WERI-Rb-1 (cell line): ENCODE results near the gene PAPPA.

ENCODE experiments used
- DNase-seq: peaks from one replicate; pipeline ENCODE4 v3.0.0-alpha.2; 2020
- H3K27ac ChIP-seq: fragments of 250-450 bp; sonication (Bioruptor Pico); 2 replicates; pipeline ENCODE4 v1.5.1; 2020; ENCODE audit warnings: mild to moderate bottlenecking, moderate library complexity
- H3K27me3 ChIP-seq: fragments of 250-450 bp; sonication (Bioruptor Pico); 2 replicates; pipeline ENCODE4 v1.5.1; 2021; ENCODE audit warnings: mild to moderate bottlenecking, low read depth, moderate library complexity; ENCODE audit not compliant: insufficient read depth, severe bottlenecking
- H3K36me3 ChIP-seq: fragments of 250-450 bp; sonication (Bioruptor Pico); 2 replicates; pipeline ENCODE4 v1.5.1; 2020; ENCODE audit warnings: mild to moderate bottlenecking, moderate library complexity
- H3K4me3 ChIP-seq: 2 replicates; pipeline ENCODE4 v1.5.1; 2011; ENCODE audit warnings: low read depth, mild to moderate bottlenecking, control low read depth, low read length
- H3K9me3 ChIP-seq: fragments of 250-450 bp; sonication (Bioruptor Pico); 2 replicates; pipeline ENCODE4 v1.5.1; 2021; ENCODE audit warnings: mild to moderate bottlenecking, moderate library complexity; ENCODE audit not compliant: severe bottlenecking
- TF ChIP-seq, protein P1 (sequence below): IDR thresholded peaks from 2 replicates; pipeline ENCODE4 v1.5.1; 2011; ENCODE audit warnings: low read depth, mild to moderate bottlenecking, control low read depth, inconsistent platforms, low read length

PAPPA gene

DNA sequence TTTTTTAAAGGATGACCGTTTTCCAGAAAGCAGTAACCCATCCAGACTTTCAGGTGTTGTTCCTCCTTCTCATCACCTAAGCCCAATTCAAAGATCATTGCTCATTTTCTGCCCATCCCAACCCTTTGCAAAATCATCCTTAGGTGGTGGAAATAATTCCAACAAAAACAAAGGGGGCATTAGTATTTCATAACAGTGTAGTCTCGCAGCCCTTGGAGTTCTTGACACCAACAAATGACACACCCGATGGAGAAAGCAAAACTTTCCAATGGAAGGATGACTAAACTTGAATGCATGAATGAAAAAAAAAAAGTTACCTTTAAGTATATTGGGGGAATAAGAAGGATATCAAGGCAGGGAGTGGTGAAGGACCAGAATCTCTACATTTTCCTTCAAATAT lies 117.0 kb downstream of the PAPPA start:
- TF ChIP-seq, protein P1, sequence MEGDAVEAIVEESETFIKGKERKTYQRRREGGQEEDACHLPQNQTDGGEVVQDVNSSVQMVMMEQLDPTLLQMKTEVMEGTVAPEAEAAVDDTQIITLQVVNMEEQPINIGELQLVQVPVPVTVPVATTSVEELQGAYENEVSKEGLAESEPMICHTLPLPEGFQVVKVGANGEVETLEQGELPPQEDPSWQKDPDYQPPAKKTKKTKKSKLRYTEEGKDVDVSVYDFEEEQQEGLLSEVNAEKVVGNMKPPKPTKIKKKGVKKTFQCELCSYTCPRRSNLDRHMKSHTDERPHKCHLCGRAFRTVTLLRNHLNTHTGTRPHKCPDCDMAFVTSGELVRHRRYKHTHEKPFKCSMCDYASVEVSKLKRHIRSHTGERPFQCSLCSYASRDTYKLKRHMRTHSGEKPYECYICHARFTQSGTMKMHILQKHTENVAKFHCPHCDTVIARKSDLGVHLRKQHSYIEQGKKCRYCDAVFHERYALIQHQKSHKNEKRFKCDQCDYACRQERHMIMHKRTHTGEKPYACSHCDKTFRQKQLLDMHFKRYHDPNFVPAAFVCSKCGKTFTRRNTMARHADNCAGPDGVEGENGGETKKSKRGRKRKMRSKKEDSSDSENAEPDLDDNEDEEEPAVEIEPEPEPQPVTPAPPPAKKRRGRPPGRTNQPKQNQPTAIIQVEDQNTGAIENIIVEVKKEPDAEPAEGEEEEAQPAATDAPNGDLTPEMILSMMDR = no peak
- no peaks in the 10 kb centered on the region for H3K36me3 ChIP-seq
- H3K27me3 ChIP-seq = no peaks in the 10 kb centered on the region
- no peak for DNase-seq
- no peak overlapping the region for H3K4me3 ChIP-seq
- H3K9me3 ChIP-seq = no peaks in the 10 kb centered on the region
- no peak overlapping the region for H3K27ac ChIP-seq

DNA sequence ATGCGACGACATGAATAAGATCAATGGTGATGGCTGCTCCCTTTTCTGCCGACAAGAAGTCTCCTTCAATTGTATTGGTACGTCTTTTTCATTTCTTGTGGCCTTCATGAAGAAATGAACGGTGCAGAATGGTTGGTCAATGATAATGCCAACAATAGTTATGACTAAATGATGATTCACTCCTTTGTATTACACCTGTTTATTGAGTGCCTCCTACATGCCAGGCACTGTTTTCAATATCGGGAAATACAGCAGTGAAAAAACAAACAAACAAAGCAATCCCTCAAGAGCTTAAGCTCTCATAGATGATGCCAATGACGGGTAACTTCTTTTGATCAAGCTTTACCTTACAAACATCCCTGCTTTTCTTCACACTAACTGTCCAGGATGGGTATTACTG lies 117.7 kb downstream of the PAPPA start:
- H3K9me3 ChIP-seq = no peaks in the 10 kb centered on the region
- no peak overlapping the region for H3K27ac ChIP-seq
- no peaks in the 10 kb centered on the region for H3K36me3 ChIP-seq
- H3K27me3 ChIP-seq = no peaks in the 10 kb centered on the region
- TF ChIP-seq, protein P1 = no peak
- no peak overlapping the region for H3K4me3 ChIP-seq
- DNase-seq = no peak

DNA sequence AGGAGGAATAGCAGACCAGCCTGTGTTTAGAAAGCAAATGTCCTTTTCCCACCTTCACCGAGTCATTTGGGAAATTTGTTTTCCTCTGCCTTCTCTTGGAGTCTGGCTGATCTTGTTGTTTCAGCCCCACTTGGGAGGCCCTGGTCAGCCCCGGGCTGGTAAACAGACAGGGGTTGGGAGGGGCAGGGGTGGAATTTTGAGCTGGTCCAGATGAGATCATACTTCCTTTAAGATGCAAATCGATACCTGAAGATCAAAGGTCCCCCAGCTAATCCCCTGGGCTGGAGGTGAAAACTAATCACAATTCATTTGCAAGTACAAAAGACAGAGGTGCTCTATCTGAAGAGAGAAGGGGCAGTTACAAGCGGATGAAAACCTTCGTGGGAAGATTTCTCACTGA lies 118.4 kb downstream of the PAPPA start:
- Histone ChIP-seq H3K4me3 (no peak overlapping the region), H3K27me3 (no peaks in the 10 kb centered on the region), H3K36me3 (no peaks in the 10 kb centered on the region), H3K27ac (no peak overlapping the region), H3K9me3 (no peaks in the 10 kb centered on the region)
- TF ChIP-seq, protein P1 = no peak
- DNase-seq = no peak

DNA sequence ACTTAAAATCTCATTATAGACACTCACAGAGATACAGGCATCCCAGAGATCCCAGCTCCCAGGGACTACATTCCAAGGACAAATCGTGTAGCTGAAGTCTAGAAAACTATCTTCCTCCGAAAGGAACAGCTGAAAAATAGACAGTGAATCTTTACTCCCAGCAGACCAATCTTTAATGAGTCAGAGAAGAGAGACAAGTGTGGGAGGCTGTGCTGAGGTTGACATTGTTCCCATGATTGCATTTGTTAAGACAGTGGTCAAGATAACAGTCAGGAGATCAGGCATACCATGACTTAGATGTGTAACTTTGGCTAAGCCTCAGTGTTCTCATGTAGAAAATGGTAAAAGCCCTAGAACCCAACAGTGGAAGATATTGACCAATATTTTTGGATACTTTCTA lies 120.7 kb downstream of the PAPPA start:
- Histone ChIP-seq H3K27me3 (no peaks in the 10 kb centered on the region), H3K36me3 (no peaks in the 10 kb centered on the region), H3K4me3 (no peak overlapping the region), H3K9me3 (no peaks in the 10 kb centered on the region), H3K27ac (no peak overlapping the region)
- TF ChIP-seq, protein P1 = no peak
- no peak for DNase-seq

DNA sequence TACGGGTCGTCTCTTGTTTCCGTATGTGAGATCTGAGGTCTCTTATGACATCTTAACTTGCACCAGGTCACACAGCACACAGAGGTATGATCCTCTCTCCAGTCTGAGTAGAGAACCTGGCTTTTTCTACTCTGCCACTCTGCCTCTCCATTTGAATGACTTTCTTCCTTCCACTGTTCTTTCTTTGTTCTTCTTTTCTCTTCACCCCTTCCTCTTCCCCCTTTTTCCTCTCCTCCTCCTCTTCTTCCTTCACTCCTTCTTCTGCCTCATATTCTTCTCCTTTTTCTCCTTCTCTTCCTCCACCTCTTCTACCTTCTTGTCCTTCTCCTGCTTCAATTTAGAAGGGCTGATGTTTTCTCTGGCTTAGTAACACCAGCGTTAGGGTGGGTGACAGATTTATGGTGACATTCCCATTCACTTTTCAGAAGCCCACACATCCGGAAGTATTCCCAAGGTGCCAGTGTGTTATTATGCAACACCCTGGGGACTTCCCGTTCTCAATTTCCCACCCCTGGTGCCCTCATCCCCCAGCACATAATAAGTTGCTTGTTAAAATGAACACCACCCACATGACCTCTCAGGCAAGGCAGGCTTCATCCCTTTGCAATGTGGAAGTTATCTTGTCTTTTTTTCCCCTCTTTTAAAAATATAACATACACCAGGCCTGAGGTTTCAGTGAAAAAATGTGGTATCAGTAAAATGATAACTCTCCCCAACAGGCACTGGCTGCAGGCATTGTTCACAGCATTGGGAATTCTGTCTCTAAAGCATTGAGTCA lies 122.0 kb downstream of the PAPPA start:
- H3K4me3 ChIP-seq = no peak overlapping the region

More for the DNA sequence above, 122.0 kb downstream of the PAPPA start:
- no peaks in the 10 kb centered on the region for H3K27me3 ChIP-seq
- H3K27ac ChIP-seq = no peak overlapping the region
- DNase-seq = no peak
- H3K36me3 ChIP-seq = no peaks in the 10 kb centered on the region
- H3K9me3 ChIP-seq = no peaks in the 10 kb centered on the region
- TF ChIP-seq, protein P1 = no peak
